ENCODE measurements around the gene FRG1. TPM values are rescaled to one million over a fixed set of nuclear protein-coding genes. Genes with fewer than 3 reads are reported as not detected.

The FRG1 gene
- total and polyA plus RNA-seq, 2 of the 8 experiments (the other 6 are each of a cell fraction or from before 2014, with no cell fraction given): 6.2 to 31.8 TPM

DNA sequence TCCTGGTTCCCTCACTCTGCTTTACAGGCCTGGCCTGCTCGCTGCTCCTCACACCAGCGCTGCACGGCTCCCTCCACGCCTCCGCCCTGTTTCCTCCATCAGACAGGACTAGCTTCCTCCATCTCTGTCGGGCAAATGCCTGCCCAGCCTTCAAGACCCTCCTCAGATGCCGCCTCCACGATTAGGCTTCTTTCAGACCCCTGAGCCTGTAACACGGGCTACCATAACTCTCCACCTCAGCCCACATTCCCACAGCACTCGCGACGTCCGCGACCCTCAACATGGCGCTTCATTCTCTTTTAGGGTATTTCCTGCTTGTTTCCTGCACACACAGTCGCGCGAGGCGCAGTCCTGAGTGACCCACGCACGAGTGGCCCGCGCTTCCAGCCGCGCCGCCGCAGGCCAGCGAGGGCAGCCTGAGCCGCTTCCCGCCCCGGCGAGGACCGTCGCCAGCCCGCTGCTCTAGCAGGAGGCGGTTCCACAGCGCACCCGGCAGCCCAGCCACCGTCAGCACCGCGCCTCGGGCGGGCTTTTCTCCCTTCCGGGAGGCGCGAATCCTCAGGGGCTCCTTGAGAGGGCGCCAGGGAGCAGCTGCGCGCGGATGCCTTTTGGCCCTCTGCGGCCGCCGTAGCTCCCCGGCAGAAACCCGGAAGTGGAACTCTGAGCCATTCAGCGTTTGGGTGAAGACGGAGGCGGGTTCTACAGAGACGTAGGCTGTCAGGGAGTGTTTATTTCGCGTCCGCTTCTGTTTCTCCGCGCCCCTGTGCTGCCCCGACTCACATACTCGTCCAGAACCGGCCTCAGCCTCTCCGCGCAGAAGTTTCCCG, at the start of gene FRG1 (continued):
- peak in 1 of 2 experiments; percentile 88; a peak in 2 of 4 replicates for TF ChIP-seq HDAC2 (IDR thresholded peaks at IDR 0.05; ENCODE audit: borderline replicate concordance in 1 of 2, low read depth in 2 of 2, low read length in 2 of 2)
- TF ChIP-seq EZH2 (IDR thresholded peaks at IDR 0.05; ENCODE audit: low read depth, low read length, severe bottlenecking): no peak
- TF ChIP-seq CEBPB (IDR thresholded peaks at IDR 0.05; ENCODE audit: low read depth, low read length): peak; percentile 62; the same call in 1 of the 2 replicates
- no peak for TF ChIP-seq BCL11A (IDR thresholded peaks at IDR 0.05; ENCODE audit: low read depth in 2 of 2, low read length in 2 of 2)
- peak; percentile 78 for TF ChIP-seq TBP (IDR thresholded peaks at IDR 0.05; ENCODE audit: low read depth, low read length)
- no peak for TF ChIP-seq CBX5 (IDR thresholded peaks at IDR 0.05; ENCODE audit: low read depth, low read length)
- TF ChIP-seq JUND (IDR thresholded peaks at IDR 0.05; ENCODE audit: low read length): 0 out of 2 replicates have a peak, but pooled peaks have one; percentile 31
- peak; percentile 91 for TF ChIP-seq KDM4A (IDR thresholded peaks at IDR 0.05; ENCODE audit: low read depth, low read length, severe bottlenecking)
- no peak for TF ChIP-seq CHD1 (IDR thresholded peaks at IDR 0.05; ENCODE audit: low read depth, low read length)
- TF ChIP-seq NANOG (IDR thresholded peaks at IDR 0.05; ENCODE audit: insufficient read depth, low read depth, low read length, poor library complexity, severe bottlenecking): no peak
- TF ChIP-seq TAF7 (optimal IDR thresholded peaks at IDR 0.05; ENCODE audit: borderline replicate concordance, low read depth, low read length): peak; percentile 64
- TF ChIP-seq POLR2AphosphoS5 (IDR thresholded peaks at IDR 0.05; ENCODE audit: low read depth, low read length): peak; percentile 75
- TF ChIP-seq YY1 (IDR thresholded peaks at IDR 0.05; ENCODE audit: low read depth, low read length): peak; percentile 55; the same call in 1 of the 2 replicates
- no peak for TF ChIP-seq SIRT6 (IDR thresholded peaks at IDR 0.05; ENCODE audit: low read length)
- peak; percentile 86 for TF ChIP-seq PHF8 (conservative IDR thresholded peaks at IDR 0.05; ENCODE audit: low read depth, low read length)
- TF ChIP-seq NRF1 (IDR thresholded peaks at IDR 0.05; ENCODE audit: low read depth, low read length): no peak
- TF ChIP-seq GTF2F1 (IDR thresholded peaks at IDR 0.05; ENCODE audit: borderline replicate concordance, low read depth, low read length): no peak
- no peak for TF ChIP-seq TCF12 (IDR thresholded peaks at IDR 0.05; ENCODE audit: low read depth, low read length)
- no peak for TF ChIP-seq SUZ12 (IDR thresholded peaks at IDR 0.05; ENCODE audit: low read length)
- peak; percentile 93 for TF ChIP-seq SAP30 (IDR thresholded peaks at IDR 0.05; ENCODE audit: insufficient read depth, insufficient replicate concordance, low read length)
- TF ChIP-seq RNF2 (IDR thresholded peaks at IDR 0.05; ENCODE audit: borderline replicate concordance, low read depth, low read length, missing control alignments, poor library complexity, severe bottlenecking): no peak
- peak in 1 of 2 experiments; percentile 81; a peak in 1 of 3 replicates for TF ChIP-seq EP300 (IDR thresholded peaks at IDR 0.05; ENCODE audit: borderline replicate concordance in 1 of 2, low read depth in 2 of 2, low read length in 2 of 2)
- TF ChIP-seq CREB1 (IDR thresholded peaks at IDR 0.05): peak; percentile 36; the same call in 1 of the 2 replicates
